22Rv1 (cell line): ENCODE measurements around the gene MTG2.
A peak's percentile ranks its signal among the peaks of the same experiment; 100 is the strongest.

Source experiments
- H3K27ac ChIP-seq: fragments of 450-650 bp; 2 replicates; pipeline ENCODE4 v1.5.1; 2017
- ZFX ChIP-seq: fragments of 450-650 bp; IDR thresholded peaks from 2 replicates; pipeline ENCODE4 v1.6.1; 2017; ENCODE audit warnings: antibody characterized with exemption, borderline replicate concordance
- TF ChIP-seq, protein P1 (sequence below): fragments of 450-650 bp; IDR thresholded peaks from 2 replicates; pipeline ENCODE4 v1.5.1; 2017; ENCODE audit warnings: mild to moderate bottlenecking

Gene MTG2

DNA sequence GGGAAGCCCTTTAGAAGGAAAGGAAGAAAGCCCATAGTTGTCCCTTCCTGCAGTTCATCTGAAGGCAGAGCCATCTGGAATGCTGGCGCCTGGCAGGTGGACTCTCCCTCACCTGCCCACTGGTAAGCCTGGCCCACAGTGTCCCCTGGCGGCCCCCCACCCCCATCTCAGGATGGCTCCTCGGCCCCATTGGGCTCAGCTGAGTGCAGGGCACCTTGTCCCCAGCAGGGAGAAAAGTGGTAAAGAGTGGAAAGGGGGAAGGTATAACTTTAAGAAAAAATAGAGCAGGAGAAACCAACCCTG is 26.6 kb upstream of the MTG2 start:
- no peak overlapping the region for H3K27ac ChIP-seq
- TF ChIP-seq, protein P1, sequence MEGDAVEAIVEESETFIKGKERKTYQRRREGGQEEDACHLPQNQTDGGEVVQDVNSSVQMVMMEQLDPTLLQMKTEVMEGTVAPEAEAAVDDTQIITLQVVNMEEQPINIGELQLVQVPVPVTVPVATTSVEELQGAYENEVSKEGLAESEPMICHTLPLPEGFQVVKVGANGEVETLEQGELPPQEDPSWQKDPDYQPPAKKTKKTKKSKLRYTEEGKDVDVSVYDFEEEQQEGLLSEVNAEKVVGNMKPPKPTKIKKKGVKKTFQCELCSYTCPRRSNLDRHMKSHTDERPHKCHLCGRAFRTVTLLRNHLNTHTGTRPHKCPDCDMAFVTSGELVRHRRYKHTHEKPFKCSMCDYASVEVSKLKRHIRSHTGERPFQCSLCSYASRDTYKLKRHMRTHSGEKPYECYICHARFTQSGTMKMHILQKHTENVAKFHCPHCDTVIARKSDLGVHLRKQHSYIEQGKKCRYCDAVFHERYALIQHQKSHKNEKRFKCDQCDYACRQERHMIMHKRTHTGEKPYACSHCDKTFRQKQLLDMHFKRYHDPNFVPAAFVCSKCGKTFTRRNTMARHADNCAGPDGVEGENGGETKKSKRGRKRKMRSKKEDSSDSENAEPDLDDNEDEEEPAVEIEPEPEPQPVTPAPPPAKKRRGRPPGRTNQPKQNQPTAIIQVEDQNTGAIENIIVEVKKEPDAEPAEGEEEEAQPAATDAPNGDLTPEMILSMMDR = no peak

DNA sequence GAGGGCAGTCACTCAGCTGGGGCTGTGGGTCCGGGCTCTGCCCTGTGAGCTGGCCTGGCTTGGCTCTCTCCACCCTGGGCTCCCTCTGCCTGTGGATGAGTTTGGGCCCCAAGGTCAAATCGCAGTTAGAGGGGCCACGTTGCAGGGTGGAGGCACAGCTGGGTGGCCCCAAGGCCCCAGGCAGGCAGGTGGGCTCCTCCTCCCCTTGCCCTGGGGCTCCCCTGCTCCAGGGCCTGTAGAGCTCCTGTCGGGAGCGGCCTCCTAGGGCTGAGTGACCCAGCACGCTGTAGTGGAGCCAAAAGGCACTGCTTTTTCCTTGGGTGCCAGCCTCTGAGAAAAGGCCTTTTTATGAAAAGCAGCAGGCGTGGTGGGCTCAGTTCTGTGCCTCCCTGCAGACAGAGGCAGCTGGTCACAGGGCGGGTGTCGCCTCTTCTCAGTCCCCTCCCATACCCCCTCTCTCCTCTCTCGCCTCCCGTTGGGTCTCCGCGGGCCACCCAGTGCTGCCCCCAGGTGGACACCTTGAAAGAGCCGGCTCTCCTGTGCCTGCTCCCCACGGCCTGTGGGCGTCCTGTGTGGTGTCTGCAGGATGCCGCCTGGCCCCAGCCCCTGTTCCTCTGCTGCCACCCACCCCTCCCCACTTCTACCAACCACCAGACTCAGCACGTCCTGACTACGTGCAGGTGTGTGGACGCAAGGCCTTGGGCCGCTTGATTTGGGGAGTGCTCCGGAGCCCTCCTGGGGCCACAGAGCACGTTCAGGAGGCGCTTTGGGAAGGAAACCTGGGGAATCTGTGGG is 26.0 kb upstream of the MTG2 start:
- H3K27ac ChIP-seq = no peak overlapping the region
- TF ChIP-seq ZFX = no peak
- TF ChIP-seq, protein P1 = peak; percentile 68

DNA sequence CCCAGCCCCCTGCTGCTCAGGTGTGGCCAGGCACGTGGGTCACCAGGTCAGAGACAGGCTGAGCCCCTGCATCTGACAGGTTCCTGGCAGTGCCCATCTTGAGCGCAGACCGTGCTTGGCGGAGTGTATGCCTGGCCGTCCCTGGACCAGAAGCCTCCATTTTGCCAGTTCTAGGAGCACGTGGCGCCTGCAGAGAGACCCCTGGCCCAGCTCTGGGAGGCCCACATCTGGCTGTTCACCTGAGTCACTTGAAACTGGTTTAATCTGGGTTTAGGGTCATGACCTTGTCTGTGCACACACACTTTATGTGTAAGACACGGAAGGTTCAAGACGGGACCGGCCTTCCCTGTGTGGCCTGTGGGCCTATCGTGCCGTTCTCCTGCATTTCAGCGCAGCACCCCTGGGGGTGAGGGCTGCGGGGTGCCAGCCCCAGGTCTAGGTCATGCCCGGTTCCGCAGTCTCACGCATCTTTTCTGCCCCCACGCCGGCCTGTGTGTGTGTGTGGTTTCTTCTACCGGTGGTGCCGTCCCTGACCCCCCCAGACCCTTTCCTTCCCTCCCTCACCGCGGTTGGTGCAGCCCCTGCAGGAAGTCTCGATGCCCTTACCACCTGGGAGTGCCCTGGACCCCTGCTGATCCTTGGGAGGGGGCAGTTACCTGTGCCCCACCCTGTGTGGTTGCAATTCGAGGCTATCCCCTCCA is 25.3 kb upstream of the MTG2 start:
- TF ChIP-seq ZFX = no peak
- TF ChIP-seq, protein P1 = no peak
- H3K27ac ChIP-seq = no peak overlapping the region

DNA sequence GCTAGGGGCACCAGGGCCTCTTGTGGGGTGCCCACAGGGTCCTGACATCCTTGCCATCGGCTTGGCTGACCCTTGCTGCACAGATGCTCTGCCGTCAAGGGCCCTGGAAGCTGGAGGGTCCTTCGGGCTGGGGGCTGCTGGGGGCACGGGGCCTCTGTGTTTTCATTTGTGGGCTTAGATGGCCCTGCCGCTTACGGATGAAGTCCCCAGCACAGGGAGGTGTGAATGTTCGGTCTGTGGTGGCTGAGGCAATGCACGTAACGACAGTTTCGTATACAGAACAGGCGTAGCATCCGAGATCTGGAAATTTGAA is 24.8 kb upstream of the MTG2 start:
- TF ChIP-seq, protein P1 = no peak
- no peak for TF ChIP-seq ZFX
- H3K27ac ChIP-seq = no peak overlapping the region

DNA sequence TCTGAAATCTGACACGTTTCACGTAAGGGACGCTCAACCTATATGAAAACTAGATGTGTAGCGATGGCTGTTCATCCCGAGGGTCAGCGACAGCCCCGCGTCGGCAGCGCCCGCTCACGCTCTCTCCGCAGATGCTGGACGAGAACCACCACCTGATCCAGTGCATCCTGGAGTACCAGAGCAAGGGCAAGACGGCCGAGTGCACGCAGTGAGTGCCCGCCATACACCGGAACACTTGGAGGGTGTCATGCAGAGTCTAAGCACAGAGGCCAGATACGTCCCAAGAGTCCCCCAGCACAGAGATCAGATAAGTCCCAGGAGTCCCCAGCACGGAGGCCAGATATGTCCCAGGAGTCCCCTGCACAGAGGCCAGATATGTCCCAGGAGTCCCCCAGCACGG is 24.3 kb upstream of the MTG2 start:
- no peak overlapping the region for H3K27ac ChIP-seq
- TF ChIP-seq, protein P1 = no peak
- no peak for TF ChIP-seq ZFX

DNA sequence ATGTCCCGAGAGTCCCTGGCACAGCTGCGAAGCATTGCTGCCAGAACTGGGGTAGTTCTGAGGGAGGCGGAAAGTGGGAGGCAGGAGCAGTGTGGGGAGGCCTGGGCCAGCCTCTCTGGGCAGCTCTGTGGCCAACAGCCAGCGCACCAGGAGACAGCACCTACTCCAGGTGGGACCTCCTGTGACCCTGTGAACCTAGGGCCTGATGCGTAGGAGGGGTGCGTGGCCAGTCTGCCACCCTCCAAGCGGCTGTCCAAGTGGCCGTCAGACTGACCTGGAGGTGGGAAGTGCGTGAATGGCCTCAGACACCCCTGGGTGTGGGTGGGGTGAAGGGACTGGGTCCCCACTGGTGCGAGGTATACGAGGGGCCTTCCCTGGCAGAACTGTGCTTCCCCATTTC is 23.8 kb upstream of the MTG2 start:
- no peak for TF ChIP-seq ZFX
- TF ChIP-seq, protein P1 = no peak
- no peak overlapping the region for H3K27ac ChIP-seq

DNA sequence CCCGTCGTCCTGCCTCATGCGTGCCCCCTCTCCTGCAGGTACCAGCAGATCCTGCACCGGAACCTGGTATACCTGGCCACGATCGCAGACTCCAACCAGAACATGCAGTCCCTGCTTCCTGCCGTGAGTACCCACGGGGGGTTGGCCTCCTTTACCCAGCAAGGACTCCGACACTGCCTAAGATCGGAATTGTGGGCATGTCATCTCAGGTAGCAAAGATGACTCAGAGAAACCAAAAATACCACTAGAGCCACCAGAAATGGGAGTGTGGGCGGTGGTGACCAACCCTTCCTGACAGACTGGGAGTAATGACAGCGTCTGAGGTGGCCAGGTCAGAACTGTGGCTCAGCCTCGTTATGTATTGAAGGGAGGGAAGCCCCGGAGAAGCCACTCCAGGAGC is 23.0 kb upstream of the MTG2 start:
- TF ChIP-seq ZFX = no peak
- H3K27ac ChIP-seq = no peak overlapping the region

DNA sequence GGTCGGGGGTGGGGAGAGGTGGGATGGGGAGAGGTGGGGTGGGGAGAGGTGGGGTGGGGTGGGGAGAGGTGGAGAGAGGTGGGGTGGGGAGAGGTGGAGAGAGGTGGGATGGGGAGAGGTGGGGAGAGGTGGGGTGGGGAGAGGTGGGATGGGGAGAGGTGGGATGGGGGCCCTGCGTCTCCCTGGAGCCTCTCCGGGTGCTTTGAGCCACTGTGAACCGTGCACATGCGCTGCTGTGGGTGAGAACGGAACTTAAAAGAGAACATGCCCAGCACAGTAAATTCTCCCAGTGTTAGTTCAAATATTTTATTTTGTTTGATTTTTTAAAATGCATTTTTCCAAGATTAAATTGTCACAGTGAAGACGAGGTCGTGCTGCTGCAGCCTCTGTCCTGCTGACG is 22.6 kb upstream of the MTG2 start:
- no peak overlapping the region for H3K27ac ChIP-seq
- no peak for TF ChIP-seq ZFX
